Stimulated activated CD8-positive, alpha-beta memory T cell treated with anti-CD3 and anti-CD28 coated beads, Interleukin-7, amount 100 ng/mL, for 48 hours (primary cell): ENCODE measurements around the gene EIF2S3B.

ENCODE experiments used
- DNase-seq, 2 donors: peaks; one replicate each; pipeline ENCODE4 v3.0.0-alpha.2; 2020; ENCODE audit warnings: low read depth in 1 of 2; ENCODE audit errors: extremely low read depth in 1 of 2

The EIF2S3B gene

DNA sequence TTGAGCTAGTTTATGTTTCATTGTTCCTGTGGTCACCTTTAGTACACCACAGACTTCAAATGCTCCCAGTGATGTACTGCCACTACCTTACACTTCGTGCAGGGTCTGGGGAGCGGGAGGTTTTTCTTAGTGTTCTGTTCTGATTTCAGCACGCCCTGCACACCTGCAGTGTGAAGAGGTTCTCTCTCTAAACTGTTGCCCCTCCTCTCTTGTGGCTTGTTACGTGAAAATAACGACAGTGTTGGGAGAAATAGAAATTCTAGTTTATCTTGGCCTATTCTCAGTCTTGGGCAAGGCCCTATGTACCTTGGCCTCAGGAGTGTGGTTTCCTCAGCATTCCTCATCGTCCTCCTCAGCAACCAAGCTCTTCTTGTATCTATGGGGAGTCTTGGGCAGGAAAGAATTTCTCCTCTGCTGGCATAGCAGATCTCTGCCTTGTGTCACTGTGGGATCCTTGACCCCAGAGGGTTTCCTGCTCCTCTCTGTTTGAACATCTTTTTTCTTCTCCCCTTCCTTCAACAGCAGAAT is 48.6 kb downstream of the EIF2S3B start:
- no peak for DNase-seq

DNA sequence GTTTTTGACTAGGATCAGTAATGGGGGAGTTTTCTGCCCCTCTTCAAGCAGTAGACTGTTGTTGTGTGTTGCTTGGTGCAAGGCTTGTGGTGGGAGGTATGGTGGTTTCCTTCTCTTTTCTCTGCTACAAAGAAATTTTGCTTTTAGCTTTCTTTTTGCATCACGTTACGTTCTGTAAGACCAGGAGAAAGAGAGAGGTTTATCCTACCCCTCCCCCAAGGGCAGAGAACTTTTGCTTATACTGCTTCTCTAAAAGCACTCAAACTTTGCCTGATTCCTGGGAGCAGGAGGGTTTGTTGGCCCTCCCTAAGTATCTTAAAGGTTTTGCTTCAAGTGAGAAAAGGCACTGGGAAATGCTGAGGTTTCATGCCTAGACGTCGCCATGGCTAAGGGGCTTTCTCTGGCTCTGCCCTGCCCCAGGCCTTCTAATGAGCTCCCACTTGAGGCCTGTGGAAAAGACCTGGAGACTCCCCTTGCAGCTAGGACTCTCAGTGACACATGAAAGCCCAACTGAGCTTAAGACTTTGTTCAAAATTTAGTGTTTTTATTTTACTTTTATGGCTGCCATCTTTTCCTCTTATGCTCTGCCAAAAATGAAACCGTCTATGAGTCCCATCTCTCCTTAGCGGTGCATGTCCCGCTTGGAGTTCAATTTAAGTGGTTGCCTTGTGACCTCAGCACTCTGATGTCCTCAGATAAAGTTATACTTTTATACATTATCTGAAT is 49.2 kb downstream of the EIF2S3B start:
- no peak for DNase-seq

DNA sequence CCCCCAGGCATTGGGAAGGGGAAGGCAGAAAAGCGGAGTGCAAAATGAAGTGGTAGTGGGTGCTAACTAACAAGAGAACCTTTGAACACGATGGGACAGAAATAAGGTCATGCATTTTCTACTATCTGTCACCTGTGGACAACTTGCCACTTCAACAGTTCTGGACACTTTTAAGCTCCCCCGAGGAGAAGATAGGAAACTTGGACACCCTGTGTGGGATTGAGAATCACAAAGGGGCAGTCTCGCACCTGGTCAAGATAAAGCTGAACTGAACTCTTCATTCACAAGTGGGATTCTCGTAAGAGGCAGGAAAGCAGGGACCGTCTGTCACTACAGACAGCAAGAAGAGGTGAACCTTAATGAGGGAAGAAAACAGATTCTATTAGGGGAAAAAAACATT is 51.6 kb downstream of the EIF2S3B start:
- no peak for DNase-seq

DNA sequence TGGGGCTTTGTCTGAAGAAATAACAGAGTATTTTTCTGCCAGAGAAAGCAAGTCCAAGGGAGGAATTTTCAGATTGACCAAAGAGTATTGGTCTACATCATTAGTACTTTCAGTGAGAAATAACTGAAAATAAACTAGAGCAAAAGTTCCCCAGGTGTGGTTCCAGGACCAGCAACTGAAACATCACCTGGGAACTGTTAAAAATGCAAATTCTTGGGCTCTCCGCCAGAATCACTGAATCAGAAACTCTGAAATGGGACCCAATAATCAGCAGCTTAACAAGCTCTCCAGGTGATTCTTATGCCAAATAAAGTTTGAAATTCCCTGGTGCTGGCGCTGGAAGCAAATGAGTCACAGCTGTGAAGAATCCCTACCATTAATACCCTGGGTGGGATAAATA is 52.1 kb downstream of the EIF2S3B start:
- DNase-seq: no peak
